ENCODE measurements around the gene VDR. TPM values are rescaled to one million over a fixed set of nuclear protein-coding genes. Genes with fewer than 3 reads are reported as not detected.
A peak's percentile ranks its signal among the peaks of the same experiment; 100 is the strongest.

Gene VDR
- total and polyA plus RNA-seq, 12 donors = 6.9 to 80.1 (median 18.4) TPM

DNA sequence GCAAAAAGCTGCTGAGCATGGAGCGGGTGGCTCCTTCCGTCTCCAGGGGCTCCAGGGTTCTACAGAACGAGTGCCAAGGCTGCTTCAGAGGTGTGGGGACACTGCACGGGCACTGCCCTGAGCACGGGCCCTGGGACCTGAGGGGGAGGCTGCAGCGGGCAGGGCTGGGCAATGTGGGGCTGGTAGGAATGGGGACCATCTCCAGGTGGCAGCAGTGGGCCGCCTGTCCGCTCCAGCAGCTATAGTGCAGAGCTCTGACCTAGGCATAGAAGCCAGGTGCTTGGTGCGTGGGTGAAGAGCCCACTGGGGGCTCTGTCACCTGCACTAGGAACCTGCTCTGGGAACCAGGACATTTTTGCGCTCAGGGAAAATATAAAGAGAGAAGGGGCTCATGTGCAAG, 107.4 kb downstream of the VDR start:
- intact Hi-C loops (cut with DNase I) = no loop called here
- Histone ChIP-seq H3K36me3 (replicated peaks in 1 of 2) (peaks cover 0 to 62% of the 10 kb centered on the region in 2 donors), H3K4me1 (replicated peaks in 1 of 2) (peaks cover 12 to 36% of the 10 kb centered on the region in 2 donors)

DNA sequence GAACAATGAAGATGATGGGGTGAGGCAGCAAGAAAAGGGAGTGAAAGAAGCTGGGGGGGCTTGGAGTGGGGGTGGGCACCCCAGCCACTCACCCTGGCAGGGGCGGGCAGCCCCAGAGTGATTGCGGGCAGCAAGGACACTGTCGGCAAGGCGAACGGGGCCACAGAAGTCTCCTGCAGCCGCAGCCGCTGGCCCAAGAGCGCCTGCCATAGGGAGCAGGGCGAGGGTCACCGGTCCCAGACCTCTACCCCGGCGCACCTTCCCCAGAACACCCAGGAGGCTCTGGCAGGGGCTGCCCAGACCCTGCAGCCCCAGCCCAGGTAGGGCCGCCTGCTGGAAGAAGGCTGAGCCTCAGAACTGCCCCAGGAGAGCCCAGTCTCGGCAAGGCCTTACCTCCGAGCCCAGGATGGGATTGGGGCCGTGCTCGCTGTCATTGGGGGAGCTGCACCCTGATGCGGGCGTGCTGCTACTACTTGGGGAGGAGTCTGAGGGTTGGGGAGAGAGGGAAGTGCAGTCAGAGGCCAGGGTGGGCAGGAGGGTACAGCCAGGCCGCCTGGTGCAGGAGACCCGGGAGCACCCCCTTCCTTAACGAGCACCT, 108.9 kb downstream of the VDR start:
- intact Hi-C loops (cut with DNase I) = no loop called here
- Histone ChIP-seq H3K4me3 (no peak overlapping the region), H3K27me3 (no peaks in the 10 kb centered on the region), H3K36me3 (replicated peaks in 1 of 2) (peaks cover 0 to 77% of the 10 kb centered on the region in 2 donors), H3K27ac (no peak overlapping the region), H3K9me3 (replicated peaks in 1 of 3) (no peaks in the 10 kb centered on the region), H3K4me1 (replicated peaks in 1 of 2) (peaks cover 4 to 21% of the 10 kb centered on the region in 2 donors)
- TF ChIP-seq POLR2A (IDR thresholded peaks at IDR 0.05) = no peak
- TF ChIP-seq, protein P1, sequence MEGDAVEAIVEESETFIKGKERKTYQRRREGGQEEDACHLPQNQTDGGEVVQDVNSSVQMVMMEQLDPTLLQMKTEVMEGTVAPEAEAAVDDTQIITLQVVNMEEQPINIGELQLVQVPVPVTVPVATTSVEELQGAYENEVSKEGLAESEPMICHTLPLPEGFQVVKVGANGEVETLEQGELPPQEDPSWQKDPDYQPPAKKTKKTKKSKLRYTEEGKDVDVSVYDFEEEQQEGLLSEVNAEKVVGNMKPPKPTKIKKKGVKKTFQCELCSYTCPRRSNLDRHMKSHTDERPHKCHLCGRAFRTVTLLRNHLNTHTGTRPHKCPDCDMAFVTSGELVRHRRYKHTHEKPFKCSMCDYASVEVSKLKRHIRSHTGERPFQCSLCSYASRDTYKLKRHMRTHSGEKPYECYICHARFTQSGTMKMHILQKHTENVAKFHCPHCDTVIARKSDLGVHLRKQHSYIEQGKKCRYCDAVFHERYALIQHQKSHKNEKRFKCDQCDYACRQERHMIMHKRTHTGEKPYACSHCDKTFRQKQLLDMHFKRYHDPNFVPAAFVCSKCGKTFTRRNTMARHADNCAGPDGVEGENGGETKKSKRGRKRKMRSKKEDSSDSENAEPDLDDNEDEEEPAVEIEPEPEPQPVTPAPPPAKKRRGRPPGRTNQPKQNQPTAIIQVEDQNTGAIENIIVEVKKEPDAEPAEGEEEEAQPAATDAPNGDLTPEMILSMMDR (IDR thresholded peaks at IDR 0.05) = no peak
- no peak for DNase-seq
- WGBS, 4 donors = 80 to 92% (median 89%) methylated on average over 14 to 22 of the region's 22 CpGs

More for the DNA sequence above, 107.4 kb downstream of the VDR start:
- TF ChIP-seq POLR2A (IDR thresholded peaks at IDR 0.05) = no peak
- TF ChIP-seq, protein P1 (IDR thresholded peaks at IDR 0.05) = peak in 2 of 6 experiments; percentile 37
- 62 to 89% (median 77%) methylated on average over 2 to 10 of the region's 10 CpGs for WGBS, 4 donors
- Histone ChIP-seq H3K27ac (no peak overlapping the region), H3K4me3 (no peak overlapping the region), H3K9me3 (replicated peaks in 1 of 3) (no peaks in the 10 kb centered on the region), H3K27me3 (no peaks in the 10 kb centered on the region)
- DNase-seq = no peak

DNA sequence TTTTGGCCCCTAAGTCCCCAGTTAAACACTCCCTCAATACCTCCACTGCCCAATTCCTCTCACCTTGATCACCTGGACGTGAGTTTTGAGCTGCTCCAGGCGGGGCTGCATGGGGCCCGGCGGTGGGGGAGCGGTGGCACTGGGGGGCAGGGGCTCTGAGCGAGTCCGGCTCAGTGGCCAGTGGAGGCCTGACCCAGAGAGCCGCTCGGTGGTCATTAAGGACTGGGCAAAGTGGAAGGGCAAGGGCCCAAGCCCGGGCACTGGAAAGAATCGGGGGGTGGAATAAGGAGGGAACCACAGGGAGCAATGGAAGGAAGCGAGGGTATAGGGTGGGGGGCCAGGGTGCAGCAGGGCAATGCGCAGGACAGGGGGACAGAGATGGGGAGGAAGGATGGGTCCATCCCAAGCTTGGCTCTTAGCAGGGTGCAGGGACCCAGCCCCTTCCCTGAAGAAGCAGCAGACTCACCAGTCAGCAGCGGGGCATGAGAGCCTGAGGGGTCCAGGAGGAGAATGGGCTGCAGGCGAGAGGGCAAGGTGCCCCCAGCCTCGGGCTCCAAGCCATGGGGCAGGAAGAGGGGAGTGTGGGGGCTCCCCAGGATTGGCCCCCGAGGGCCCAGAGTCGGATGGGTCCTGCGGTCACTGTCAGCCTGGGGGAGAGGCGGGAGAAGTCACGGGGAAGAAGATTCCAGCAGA, 109.5 kb downstream of the VDR start:
- Histone ChIP-seq H3K9me3 (replicated peaks in 1 of 3) (no peaks in the 10 kb centered on the region), H3K4me1 (replicated peaks in 1 of 2) (peaks cover 4 to 14% of the 10 kb centered on the region in 2 donors), H3K36me3 (replicated peaks in 1 of 2) (peaks cover 0 to 83% of the 10 kb centered on the region in 2 donors), H3K27me3 (no peaks in the 10 kb centered on the region), H3K27ac (no peak overlapping the region), H3K4me3 (no peak overlapping the region)
- DNase-seq = no peak
- TF ChIP-seq, protein P1 (IDR thresholded peaks at IDR 0.05) = no peak
- TF ChIP-seq POLR2A (IDR thresholded peaks at IDR 0.05) = no peak
- 88 to 94% (median 92%) methylated on average over 19 to 21 of the region's 21 CpGs for WGBS, 4 donors
- intact Hi-C loops (cut with DNase I) = no loop called here

DNA sequence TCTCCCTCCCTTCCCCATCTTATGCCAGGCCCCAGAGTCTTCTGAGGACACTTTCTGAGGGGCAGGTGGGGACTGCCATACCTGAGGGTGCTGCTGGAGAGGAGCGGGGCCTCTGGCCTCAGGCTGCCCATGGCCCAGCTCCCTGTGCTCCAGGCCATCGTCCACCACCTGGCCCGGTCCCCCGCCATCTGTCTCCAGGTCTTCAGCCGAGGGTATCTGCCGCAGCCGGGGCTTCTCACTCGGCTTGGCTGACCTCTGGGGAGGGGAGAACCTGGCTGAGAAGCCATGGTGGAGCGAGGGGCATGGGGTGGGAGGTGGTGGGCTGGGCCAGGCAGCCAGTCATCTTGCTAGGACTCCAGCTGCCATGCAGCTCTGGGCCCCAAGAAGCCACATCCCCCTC, 110.1 kb downstream of the VDR start:
- 87 to 100% (median 92%) methylated on average over 7 to 9 of the region's 9 CpGs for WGBS, 4 donors
- no peak for TF ChIP-seq POLR2A (IDR thresholded peaks at IDR 0.05)
- TF ChIP-seq, protein P1 (IDR thresholded peaks at IDR 0.05) = no peak
- DNase-seq = no peak
- peaks cover 3 to 8% of the 10 kb centered on the region in 2 donors for H3K4me1 ChIP-seq (replicated peaks in 1 of 2)
- no peak overlapping the region for H3K4me3 ChIP-seq
- H3K36me3 ChIP-seq (replicated peaks in 1 of 2) = peaks cover 0 to 88% of the 10 kb centered on the region in 2 donors
- no peak overlapping the region for H3K27ac ChIP-seq
- no peaks in the 10 kb centered on the region for H3K9me3 ChIP-seq (replicated peaks in 1 of 3)
- intact Hi-C loops (cut with DNase I) = no loop called here
- no peaks in the 10 kb centered on the region for H3K27me3 ChIP-seq

Data from adrenal gland (tissue), 12 donors.